GDM1 (cell line): ENCODE measurements around the gene ENOX1.

ENCODE experiments used
- DNase-seq: peaks from one replicate; lab custom pipeline; 2025; lab: John Stamatoyannopoulos, UW

The ENOX1 gene

DNA sequence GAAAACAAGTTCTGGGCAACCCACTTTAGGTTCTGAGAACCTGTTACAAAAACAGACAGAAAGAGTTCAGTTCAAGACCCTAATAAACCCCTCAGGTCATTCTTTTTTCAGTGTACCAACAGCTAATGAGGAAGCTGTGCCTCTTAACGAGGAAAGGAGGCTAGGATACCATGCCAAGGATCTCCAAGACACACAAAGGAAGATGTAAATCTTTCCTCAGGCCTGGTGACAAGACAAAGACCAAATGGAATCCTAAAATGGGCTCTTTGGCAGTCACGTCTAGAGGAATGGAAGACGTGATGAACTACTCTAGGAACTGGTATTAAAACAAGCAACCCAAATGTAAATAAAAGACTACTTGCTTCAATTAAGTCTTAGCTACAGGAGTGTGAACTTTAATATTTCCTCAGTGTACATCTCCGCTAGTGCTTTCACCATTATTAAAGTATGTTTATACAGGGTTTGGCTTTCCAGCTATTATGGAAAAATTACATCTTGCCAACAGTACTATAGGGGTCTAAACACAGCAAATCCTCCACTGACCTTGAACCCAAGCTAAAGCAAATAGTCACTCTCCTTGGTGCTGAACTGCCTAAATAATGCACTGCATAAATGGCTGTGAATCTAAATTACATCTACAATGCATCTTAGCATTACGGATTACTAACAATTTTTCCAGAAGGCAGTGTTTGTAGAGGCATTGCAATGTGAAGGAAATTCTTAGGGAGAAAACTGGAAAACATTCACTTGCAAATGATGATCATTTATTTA is 42.3 kb downstream of the ENOX1 start:
- no peak for DNase-seq

DNA sequence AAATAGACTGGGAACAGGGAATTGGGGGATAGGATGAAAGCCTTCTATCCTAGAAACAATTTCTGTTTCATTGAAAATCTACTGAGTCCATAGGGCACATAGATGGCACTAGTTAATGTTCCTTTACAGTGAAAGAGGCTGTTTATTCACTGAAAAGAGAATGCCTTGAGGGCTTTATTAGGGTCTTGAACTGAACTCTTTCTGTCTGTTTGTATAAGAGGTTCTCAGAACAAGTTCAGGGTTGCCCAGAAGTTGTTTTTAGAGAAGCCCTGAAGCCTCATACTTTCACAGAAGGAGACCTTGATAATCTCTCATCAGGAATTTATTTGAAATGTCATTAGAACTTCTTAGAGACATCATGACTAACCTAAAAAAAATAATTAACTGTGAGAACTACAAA is 43.9 kb downstream of the ENOX1 start:
- DNase-seq, result no peak

DNA sequence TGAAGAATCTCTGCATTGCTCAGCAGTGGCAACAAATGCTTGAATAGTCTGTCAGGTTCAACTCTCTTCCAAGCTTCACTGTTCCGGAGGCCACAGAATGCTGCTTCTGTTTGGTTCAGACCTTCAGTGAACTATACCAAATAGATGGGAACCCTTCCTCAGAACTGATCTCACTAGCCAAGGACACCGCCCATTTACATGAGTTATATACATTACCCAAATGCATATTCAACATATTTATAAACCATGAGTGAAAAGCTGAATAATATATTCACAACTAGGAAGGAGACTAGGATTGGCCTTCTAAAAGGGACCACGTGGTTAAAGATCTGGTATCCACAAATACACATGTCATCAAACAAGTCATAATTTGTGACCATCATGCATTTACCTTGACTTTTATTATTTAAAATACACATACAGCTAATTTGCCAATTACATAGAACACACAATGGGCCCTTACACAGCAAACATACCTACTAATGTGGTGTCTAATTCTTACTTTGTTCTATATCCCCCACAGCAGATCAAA is 49.3 kb downstream of the ENOX1 start:
- no peak for DNase-seq

DNA sequence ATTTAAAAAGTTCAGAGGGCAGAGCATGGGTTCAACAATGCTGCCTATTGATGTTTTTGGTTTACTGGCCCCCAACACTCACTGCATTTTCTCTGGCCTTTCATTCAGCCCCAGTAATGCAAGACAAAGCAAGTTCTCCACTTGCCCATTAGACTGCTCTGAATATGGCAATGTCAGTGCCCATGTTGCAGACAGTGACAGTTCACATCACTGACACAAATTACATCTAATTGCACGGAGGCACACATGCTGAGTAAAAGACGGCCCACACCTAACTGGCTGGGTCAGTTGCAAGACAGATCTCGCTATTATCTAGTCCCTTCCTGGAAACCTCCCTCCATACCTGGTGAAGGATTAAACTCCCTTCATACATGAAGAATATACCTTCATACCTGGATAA is 54.0 kb downstream of the ENOX1 start:
- DNase-seq, result no peak

DNA sequence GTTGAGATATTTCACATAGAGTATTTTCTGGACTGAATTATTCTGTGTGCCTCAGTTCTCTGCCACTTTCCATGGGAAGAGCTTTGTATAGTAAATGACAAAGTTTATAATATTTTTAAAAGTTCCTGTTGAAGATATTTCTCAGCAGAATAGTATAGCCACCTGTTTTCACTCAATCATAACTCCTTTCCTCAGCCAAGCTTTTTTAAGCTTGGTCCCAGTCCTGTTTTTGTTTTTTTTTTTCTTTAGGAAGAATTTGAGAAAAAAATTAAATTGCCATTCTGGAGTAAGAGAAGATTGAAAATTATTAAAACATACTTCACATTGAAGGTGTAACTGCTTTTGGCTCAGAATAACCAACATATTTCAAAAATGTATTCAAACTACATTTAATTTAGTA is 55.5 kb downstream of the ENOX1 start:
- no peak for DNase-seq

DNA sequence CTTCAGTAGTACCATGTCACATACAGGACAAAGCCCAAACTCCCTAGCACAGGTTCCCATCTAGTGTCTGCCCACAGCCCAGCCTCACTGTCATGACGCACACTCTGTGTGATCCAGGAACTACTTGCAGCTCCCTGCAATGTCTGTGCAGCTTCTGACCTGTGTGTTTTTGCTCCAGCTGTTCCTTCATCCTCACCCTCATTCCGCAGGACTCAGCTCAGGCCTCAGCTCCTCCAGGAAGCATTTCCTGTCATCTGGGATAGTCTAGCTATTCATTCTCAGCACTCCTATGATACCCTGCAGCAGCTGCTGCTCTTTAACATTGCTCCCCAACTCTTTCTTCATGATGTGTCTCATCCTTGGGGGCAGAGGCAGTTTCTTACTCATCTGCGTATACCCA is 56.1 kb downstream of the ENOX1 start:
- DNase-seq, result no peak

DNA sequence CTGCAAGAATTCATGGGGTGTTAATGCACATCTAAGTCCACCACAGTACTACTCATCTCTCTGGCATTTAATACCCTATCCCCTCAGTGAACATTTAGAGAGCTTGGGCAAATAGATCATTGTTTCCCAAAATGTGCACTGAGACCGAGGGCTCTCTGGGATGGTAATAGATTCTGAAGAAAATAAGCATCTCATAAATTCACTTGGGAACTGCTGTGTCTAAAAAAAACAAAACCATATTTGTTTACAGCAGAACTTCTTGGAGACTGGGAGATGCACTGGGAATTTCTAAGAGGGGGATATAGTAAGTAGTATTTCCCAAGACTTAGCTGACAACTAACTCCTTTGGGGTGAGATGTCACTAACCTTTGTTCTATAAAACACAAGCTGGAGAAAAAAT is 58.4 kb downstream of the ENOX1 start:
- no peak for DNase-seq

DNA sequence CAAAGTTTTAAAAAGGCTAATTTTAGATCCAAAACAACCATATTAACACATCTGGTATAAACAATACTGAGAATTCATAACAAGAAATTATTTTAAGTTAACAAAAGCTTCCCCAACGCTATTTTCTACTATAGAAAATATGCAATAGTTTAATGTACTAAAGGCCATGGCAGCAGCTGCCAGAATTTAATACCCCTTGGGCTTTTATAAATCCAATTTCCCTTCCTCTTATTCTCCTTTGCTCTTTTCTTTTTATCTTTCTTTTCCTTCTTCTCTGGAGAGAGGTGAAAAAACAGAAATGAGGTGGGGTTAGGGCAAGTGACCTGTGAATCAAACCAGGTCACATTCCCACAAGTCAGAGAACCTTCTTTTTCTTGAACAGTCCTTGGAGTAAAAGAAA is 58.9 kb downstream of the ENOX1 start:
- no peak for DNase-seq

DNA sequence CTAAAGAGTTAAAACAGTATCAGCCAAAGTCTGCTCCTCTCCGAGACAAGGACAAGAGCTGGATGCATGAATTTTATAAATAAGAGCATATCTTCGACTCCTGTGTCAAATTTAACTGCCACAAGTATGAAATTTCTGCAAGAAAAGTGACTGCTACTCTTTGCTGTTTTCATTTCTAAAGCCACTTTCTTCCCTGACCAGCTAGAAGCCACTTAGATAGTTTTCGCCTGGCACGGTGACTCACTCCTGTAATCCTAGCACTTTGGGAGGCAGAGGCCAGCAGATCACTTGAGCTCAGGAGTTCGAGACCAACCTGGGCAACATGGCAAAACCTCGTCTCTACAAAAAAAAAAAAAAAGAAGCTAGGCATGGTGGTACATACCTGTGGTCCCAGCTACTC is 61.3 kb downstream of the ENOX1 start:
- no peak for DNase-seq

DNA sequence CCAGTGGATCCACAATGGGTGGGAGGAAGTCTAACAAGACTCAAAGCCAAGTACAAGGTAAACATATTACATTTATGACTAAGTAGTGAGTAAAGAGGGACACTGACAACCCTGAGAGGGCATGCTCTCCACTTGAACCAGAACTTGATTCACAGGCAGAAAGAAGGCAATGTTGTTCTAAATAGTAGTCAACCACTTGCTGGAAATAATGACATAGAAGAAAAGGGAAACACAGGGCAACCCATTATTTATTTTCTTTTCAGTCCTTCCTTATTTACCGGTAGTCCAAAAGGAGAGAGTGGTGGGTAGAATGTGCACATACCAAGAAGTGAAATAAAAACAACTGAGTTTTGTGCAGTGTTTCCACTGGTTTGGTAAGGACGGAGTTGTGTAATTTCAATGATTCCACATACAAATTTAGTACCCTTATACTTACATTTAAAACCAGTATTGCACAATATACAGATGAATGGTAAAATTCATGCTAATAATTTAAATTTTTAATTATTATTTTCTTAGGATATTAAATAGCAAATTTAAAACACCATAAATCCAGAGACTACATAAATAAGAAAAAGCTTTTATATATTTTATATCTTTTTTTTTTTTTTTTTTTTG is 65.9 kb downstream of the ENOX1 start:
- DNase-seq, result no peak

DNA sequence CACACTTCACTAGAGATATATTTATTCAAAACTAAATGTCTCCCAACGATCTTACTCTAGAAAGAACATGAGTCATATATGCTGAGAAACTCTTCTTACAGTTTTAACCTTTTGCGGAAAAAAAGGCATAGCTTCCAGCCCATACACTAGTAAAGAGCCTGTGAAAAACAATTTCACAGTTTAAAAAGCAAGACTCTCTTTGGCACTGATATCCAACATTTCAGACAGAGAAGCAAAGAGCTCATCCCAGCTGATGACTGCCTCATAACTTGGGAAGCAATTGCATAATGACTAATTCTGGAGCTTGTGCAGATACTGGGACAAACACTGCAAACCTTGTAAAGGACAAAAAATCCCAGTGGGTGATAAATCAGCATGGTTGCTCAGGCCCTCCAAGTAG is 88.0 kb downstream of the ENOX1 start:
- DNase-seq, result no peak

DNA sequence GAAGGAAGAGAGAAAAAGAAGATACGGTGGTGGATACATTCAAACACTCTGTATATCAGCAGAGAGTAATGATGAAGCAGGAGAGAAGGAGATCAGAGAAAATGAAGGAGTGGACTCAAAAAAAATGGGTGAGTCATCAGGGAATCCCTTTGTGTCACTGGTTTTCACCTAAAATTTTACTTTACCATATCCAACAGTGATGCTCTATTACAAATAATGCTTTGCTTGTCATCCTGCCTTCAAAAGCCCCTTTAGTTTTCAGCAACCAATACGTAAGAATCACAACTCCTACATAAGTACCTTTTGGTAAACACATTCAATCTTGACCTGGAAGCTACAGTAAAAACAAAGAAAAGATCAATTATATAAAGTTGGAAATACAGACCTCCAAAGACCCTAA is 88.8 kb downstream of the ENOX1 start:
- no peak for DNase-seq

DNA sequence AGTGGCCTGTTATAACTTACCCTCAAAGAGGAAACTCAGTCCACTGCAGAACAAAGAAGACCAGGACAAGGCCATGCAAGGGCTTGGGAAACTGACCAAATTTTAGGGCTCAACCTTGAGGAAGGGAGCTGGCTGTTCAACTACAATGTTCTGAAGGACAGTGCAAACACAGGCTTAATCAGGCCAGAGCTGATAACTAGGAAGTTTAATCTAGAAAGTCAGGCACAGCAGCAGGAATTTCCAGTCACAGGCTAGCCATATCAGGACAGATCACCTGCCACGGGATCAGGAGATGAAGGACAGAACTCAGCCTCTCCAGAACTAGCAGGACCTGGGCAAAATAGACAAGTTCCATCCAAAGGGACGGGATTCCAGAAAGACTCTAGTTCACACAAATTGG is 89.4 kb downstream of the ENOX1 start:
- no peak for DNase-seq

DNA sequence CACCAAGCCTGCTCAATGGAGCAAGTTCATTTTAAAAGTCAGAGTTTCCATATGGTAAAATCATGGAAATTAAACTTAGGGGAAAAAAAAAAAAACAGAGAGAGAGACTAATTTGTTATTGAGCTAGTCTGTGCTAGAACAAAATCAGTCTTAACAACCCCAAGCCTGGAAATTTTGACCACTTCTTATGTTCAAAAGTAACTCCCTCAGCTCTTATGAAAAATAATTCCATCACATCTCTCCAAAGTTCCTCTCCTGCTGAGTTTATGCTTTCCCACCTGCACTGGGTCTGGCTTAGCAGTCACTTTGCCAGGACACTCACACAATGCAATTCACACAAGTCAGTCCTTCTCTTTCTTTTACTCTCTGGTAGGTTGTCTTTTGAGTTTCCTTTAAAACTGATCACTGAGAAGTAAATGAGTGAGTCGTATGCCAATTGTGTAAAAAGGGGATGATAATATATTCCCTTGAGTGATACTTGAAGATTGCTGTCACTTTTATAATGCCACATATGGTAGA is 92.6 kb downstream of the ENOX1 start:
- DNase-seq, result no peak

DNA sequence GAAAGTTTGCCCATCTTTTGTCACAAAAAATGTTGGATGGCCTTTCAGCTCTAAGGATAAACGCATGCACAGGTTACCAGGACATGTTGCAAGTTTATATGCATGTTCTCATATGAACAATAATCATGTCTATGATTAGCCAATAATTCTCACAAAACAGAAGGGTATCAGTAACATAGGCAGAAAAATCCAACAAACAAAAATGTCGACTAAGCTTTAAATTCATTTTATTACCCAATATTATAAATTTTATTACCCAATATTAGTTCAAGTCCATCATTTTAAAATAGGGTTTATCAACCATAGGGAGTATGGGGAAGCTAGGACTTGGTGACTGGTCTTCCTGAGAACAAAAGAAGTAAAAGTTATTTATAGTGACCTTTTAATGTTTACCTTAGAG is 93.1 kb downstream of the ENOX1 start:
- no peak for DNase-seq

DNA sequence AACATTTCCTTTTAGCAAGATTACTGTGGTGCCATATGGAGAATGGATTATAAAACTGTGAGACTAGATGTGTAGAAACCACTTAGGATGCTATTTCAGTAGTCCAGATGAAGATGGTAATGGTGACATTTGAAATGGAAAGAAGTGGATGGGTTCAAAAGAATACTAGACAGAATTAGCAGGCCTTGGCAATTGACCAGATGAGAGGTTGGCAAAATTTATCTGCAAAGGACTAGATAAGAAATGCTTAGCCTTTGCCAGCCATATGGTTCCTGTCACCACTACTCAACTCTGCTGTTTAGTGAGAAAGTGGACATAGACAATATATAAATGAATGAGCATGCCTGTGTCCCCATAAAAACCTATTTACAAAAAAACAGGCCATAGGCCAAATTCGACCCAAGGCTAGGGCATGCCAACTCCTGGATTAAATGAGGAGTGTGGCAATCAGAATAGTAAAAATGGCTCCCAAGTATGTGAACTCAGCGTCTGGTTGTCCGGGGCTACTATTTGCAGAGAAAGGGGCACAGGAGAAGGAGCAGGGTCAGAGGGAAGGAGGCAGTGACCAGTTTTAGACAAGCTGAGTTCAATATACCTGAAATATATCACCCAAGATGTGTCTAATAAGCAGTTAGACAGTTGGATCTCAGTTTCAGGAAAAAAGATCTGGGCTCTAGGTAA is 98.4 kb downstream of the ENOX1 start:
- no peak for DNase-seq

DNA sequence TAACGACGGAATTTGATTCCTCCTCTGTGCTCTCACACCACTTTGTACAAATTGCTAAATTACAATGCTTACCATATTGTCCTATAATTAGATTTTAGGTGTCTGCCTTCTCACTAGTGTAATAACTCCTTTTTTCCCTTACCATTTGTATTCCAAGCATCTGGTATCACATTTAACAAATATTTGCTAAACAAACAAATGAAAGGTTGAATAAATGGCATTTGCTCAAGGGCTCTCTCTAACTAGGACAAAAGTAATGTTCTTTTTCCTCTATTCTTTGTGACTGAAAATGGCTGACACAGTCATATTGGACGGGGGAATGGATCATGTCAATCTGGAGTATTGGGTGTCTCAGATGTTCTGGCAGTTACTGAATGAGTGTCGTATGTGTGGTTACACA is 99.7 kb downstream of the ENOX1 start:
- no peak for DNase-seq

DNA sequence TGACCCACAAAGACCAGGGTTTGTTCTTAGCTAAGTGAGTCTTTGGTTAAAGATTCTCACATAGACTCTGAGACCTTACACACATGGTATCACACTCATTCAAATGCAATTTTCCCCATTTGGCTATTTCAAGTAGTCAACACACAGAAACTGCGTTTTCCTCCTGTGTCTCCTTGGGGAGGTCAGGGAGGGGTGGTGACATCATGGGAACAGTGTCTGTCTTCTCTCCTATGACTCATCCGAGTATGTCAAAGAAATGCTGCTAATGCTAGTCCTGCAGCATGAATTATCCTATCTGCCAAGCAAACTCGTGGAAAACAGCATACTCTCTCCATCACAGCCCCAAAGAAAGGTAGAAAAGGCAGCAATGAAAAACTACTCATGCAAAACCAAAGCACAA is 100.2 kb downstream of the ENOX1 start:
- no peak for DNase-seq

DNA sequence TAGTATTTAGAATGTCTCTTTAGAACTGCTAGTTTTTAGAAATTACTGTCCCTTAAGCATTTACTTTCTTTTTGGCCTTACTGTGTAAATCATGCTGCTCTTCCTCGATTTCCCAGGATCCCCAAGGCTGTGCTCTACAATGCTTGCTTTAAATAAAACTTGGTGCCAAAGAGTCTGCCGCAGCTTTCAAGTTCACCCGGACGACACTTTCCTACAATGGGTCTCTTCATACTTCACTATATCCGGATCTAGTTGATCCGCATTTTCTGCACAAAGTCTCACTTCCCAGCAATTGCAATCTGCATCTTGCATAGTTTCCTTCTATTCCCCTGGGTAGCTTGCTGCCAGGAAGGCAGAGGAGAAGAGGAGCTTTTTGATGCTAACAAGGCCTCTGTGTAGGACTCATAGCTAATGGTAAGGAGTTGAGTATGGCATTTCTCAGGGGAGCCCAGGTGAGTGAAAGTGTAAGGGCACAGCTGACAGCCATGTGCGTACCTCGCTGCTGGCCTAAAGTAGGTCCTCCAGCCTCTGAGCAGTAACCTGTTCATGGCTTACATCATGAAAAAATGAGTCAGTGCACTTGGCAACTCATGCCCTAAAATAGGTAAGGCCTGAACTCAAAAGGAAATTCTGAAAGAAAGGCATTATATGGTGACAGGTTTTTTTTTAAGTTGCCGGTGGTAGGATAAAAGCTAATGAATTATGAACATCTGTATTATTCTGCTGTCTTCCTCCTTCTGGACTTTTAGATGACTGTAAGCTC is 101.6 kb downstream of the ENOX1 start:
- no peak for DNase-seq

DNA sequence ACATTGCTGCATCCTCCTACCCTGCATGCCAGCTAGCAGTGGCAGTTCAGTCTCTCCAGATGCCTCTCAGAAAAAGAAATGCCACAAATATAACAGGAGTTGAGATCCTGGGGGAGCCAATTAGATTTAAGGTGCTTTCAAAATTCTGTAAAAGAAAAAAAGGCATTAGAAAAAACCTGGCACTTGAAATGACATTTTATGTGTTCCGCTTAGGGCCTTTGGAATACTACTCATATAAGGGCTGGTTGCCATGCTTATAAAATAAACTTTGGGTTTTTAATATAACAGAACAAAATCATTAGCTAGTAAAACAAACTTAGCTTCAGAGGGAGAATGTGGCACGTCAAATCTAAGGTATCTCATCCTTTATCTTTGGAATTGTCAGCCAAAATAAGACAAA is 104.1 kb downstream of the ENOX1 start:
- no peak for DNase-seq

DNA sequence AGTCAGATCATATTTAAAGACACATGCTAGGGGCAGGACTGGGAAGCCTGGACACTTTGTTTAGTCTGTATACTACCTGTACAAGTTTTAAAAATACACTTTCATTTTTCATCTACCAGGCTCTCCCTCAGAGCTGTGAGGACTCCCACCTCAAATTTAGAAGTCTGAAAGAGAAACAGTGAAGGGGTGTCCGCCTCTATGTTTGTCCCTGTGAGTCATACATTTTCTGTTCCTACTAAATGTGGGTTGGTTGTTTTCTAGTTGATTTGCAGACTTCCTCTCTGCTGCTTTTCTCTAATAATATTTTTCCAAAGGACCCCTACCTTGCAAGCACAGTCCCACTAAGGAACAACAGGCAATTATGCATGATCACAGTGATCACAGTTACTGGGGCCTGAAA is 110.5 kb downstream of the ENOX1 start:
- no peak for DNase-seq

DNA sequence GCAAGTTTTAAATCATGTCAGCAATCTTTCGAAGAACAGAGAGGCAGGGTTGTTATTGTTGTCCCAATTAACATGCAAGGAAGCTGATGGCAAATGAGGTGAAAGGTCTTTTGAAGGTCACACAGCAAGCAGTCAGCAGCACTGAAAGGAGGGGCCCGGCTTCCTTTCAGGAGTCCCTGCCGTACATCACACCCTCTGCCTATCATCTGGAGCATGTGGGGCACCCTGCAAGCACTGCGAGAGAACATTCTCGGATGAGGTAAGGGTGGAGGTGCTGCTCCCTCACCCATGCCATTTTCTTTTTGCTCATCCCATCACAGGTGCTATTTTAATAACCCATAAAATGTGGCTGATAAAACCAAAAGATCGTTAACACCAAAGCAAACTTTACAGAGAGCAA is 111.2 kb downstream of the ENOX1 start:
- DNase-seq, result no peak
